Adrenal gland (tissue), 5 donors: ENCODE results near the gene LTA4H.

ENCODE experiments used
- CTCF ChIP-seq, 6 experiments: fragments of 450-650 bp in 4 of 6; fragments of 200-600 bp in 2 of 6; sonication (generic) in 1 of 6; IDR thresholded peaks; 1 replicate in 5 of 6; 2 replicates in 1 of 6; pipeline versions ENCODE4 v1.5.1 to v1.8.0; 2016 to 2021; ENCODE audit warnings: antibody characterized with exemption in 6 of 6, mild to moderate bottlenecking in 2 of 6, moderate library complexity in 1 of 6
- POLR2A ChIP-seq, 2 donors: fragments of 450-650 bp; IDR thresholded peaks; one replicate each; pipeline ENCODE4 v1.6.1; 2017; ENCODE audit warnings: antibody characterized with exemption in 2 of 2, mild to moderate bottlenecking in 2 of 2, moderate library complexity in 1 of 2
- donor health status: DM: no; HTN: no; CAD: no.

DNA sequence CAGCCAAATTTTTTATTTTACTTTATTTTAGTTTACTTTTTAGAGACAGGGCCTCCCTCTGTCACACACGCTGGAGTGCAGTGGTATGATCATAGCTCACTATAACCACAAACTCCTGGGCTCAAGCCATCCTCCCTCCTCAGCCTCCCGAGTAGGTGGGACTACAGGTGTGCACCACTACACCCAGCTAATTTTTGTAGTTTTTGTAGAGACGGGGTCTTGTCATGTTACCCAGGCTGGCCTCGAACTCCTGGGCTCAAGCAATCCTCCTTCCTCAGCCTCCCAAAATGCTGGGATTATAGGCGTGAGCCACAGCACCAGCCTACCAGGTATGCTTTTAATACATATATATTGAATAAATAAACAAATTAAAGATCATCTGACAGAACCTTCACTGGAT is 32.7 kb upstream of the LTA4H start:
- TF ChIP-seq CTCF (IDR thresholded peaks at IDR 0.05) (no peak), POLR2A (IDR thresholded peaks at IDR 0.05) (no peak)
